GM15510 (cell line): ENCODE results near the gene CARD10.

Experiments used
- POLR2A ChIP-seq: IDR thresholded peaks from 3 replicates; pipeline ENCODE4 v1.6.1; 2011; ENCODE audit warnings: borderline replicate concordance; ENCODE audit not compliant: insufficient read length; ENCODE audit errors: extremely low read depth

CARD10 gene

DNA sequence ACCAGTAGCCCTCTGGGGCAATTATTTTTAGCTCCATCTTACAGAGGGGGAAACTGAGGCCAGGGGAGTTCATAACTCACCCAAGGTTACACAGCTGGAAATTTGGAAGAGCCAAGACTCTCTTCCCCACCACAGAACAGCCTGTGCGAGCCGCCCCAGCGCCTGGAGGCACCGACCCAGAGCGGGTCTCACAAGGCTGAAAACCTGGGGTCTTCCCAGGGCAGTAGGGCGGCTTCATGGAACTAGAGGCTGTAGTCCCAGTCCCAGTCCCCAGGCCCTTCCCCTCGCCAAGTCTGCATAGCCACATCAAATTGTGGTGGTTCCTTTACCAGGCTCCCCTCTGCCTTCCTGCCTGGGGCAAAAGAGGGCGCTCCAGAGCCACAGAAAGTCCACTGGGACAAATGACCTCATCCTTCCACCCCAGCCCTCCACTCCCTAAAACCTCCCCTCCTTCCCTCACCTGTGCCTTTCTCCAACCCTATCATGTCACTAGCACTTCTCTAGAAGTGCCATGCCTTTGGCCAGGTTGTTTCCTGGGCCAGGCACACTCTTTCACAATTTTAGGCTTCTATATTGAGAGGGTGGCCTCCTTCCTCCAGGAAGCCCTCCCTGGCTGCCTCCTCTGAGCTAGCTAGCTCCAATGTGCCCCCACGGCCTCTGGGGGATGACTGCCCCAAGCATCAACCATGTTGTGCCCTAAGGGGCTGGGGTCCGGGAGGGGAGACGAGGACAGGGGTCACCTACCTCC lies 25.9 kb upstream of the CARD10 start:
- no peak for TF ChIP-seq POLR2A

DNA sequence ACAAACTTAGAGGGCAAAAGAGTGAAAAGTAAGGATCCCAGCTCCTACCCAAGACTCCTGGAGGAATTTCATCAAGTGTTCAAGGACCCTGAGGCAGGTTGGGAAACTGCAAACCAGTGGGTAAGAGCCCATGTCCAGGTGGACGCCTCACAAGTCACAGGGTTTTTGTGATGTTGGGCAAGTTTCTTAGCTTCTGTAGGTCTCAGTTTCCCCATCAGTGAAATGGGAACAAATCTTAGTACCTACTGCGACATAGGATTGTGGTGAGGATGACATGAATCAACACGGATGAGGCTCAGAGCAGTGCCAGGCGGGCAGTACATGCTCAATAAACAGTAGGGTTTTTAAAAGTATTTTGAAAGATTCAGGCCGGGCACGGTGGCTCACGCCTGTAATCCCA lies 23.7 kb upstream of the CARD10 start:
- TF ChIP-seq POLR2A = no peak

DNA sequence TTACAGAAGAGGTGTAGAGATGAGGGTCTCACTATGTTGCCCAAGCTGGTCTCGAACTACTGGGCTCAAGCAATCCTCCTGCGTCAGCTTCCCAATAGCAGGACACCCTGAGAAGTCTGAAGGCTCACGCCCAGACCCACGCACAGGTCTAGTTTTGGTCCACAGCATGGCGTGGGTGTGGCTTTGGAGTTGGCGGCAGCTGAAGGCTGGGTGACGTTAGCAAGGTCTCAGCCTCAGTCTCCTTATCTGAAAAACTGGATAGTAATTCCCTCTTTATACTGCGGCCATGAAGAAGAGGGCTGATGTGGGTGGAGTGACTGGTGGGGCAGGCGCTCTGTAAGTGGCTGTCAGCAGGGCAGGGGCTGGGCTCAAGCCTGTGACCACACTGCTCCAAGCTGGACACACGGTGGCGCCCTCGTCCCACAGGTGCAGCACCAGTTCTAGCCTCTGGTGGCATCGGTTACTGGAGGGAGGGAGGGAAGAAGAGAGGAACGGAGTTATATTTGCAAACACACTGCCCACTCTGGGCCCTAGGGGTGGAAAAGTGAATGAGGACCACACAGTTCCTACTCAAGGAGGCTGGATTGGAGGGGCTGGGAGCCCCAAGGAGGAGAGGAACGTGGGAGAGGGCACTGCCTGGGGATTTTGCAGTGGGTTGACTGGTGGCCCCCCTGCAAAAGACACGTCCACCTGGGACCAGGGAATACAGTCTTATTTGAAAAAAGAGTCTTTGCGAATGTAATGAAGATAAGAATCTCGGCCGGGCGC lies 19.6 kb upstream of the CARD10 start:
- no peak for TF ChIP-seq POLR2A

GRCh38 chr22:37535159-37535558 lies 15.9 kb upstream of the CARD10 start:
- no peak for TF ChIP-seq POLR2A

DNA sequence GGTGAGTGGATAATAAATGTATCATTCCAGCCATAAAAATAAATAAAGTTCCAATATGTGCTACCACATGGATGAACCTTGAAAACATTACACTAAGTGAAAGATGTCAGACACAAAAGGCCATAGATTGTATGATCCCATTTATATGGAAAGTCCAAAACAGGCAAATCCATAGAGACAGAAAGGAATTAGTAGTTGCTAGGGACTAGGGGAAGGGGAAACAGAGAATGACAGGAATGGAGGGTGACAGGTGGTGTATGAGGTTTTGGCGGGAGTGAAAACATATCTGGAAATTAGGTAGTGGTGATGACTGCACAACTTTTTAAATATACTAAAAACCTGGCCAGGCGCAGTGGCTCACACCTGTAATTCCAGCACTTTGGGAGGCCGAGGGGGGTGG lies 15.2 kb upstream of the CARD10 start:
- TF ChIP-seq POLR2A = no peak

GRCh38 chr22:37533995-37534394 lies 14.8 kb upstream of the CARD10 start:
- no peak for TF ChIP-seq POLR2A

DNA sequence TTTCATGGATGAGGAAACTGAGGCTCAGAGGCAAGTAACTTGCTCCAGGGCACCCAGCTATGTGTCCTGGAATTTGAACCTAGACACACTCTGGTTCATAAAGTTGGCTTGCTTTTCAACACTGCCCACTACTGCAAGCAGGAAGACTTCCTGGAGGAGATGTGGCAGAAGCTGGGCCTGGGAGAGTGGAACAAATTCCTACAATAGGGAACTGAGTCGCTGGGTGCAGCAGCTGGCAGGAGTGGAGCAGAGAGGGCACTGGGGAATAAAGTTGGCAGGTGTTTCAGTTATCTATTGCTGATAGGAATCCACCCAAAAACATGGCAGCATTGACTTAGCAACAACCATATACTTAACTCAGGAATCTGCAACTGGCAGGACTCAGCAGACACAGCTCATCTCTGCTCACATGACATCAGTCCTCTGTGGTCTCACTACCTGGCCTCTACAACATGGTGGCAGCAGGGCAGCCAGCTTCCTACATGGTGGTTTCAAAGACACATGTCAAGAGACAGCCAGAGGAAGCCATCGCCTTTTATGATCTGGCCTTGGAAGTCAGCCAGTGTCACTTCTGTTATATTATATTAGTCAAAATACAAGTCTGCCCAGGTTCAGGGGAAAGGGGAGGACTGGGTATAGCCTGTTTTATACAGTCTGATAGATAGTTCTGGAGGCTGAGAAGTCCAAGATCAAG lies 10.6 kb upstream of the CARD10 start:
- no peak for TF ChIP-seq POLR2A

DNA sequence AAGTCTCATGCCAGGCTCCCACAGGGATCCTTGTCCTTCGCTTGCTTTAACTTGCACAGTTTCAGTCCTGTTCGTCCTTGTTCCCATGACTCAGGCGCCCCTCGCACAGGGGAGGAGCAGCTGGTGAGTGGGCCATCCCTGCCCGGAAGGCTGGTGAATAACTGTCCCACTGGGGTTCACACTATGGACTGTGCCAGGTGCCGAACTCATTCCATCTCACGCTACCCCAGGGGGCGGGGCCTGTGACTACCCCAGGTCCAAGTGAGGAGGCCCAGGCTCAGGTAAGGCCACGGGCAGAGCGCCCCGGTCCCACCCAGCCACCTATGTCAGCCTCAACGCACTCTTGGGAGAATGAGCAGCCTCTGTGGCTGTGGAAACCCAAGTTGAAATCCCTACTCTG lies 7.2 kb upstream of the CARD10 start:
- no peak for TF ChIP-seq POLR2A

GRCh38 chr22:37525746-37526350 lies 6.6 kb upstream of the CARD10 start:
- no peak for TF ChIP-seq POLR2A

- TF ChIP-seq POLR2A = no peak
These were observed 6.0 kb upstream of the CARD10 start for GRCh38 chr22:37525073-37525745.

- no peak for TF ChIP-seq POLR2A
These were observed 3.3 kb upstream of the CARD10 start for GRCh38 chr22:37522482-37522881.

GRCh38 chr22:37521236-37521739 lies 2.1 kb upstream of the CARD10 start:
- TF ChIP-seq POLR2A = no peak

DNA sequence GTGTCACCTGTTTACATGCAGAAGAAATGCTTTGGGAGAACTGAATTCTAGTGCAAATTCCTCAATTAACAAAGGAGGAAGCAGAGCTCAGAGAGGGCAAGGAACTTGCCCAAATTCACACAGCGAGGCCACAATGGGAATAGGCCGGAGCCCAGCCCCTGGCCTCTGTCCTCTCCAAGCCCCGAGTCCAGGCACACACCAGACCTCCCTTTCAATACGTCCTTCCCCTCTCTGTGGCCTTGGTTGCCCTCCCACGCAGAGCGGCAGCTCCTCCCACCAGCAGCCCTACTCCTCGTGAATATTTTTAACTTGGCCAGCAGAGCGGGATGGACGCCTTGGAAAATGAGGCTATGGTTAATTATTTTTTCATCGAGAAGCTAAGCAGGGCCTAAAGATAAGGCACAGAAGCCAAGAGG lies 1.6 kb upstream of the CARD10 start:
- no peak for TF ChIP-seq POLR2A

DNA sequence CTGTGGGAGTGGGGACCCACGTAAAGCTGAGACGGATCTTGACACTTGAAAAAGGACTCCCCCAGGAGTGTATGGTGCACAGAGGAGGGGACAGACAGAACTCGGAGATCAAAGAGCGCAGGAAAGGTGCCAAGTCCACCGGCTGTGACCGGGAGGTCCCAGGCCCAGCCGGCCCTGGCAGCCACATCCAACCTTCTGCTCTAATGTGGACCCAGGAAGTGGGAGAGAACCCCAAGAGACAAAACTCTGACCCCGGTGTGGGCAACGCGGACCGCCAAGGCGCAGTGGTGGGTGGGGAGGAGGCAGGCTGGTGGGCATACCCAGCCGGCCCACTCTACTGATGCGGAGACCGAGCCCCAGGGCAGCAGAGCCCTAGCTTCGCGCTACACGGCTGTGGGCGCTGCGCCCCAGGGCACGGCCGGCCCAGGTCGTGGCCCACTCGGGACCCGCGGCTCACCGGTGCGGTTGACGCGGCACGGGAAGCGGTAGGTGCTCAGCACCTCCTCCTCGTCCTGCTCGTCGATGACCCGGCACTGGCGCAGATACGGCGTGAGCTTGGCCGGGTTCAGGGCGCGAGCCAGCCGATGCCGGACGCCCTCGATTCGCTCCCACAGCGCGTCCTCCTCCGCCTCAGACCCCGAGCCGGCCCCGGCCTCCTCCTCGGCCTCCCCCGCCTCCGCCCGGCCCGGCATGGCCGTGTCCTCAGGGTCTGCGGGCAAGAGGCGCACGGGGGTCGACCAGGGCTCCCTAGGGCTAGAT lies 527 bp downstream of the CARD10 start:
- no peak for TF ChIP-seq POLR2A

- TF ChIP-seq POLR2A = no peak
These were observed 1.3 kb downstream of the CARD10 start for GRCh38 chr22:37517826-37518450.
